Activated CD4-positive, alpha-beta memory T cell treated with anti-CD3 and anti-CD28 coated beads for 36 hours (primary cell): Measurements from ENCODE around the gene LTBR. TPM values are rescaled to one million over a fixed set of nuclear protein-coding genes. Genes with fewer than 3 reads are reported as not detected.

Source experiments
- CTCF ChIA-PET: fragments of 350-600 bp; sonication (Branson Sonifier 250); formaldehyde crosslinking; loops from one replicate; lab custom pipeline; 2021; ENCODE audit warnings: antibody characterized with exemption, inconsistent platforms; lab: Charles Lee
- POLR2A ChIA-PET: fragments of 350-600 bp; sonication (Branson Sonifier 250); formaldehyde crosslinking; loops from one replicate; lab custom pipeline; 2021; ENCODE audit warnings: antibody characterized with exemption; lab: Charles Lee
- DNase-seq: peaks from one replicate; pipeline ENCODE4 v3.0.0-alpha.2; 2020
- H3K27ac Mint-ChIP-seq: one replicate; pipeline ENCODE4 v1.8.0; 2021; ENCODE audit warnings: mixed read lengths
- H3K27me3 Mint-ChIP-seq: one replicate; pipeline ENCODE4 v1.8.0; 2021; ENCODE audit warnings: mixed read lengths
- H3K36me3 Mint-ChIP-seq: one replicate; pipeline ENCODE4 v1.8.0; 2021; ENCODE audit warnings: mixed read lengths
- H3K4me1 Mint-ChIP-seq: one replicate; pipeline ENCODE4 v1.8.0; 2021; ENCODE audit warnings: low read depth, mixed read lengths
- H3K4me3 Mint-ChIP-seq: one replicate; pipeline ENCODE4 v1.8.0; 2021; ENCODE audit warnings: mild to moderate bottlenecking, mixed read lengths
- H3K9me3 Mint-ChIP-seq: one replicate; pipeline ENCODE4 v1.8.0; 2021; ENCODE audit warnings: mixed read lengths
- intact Hi-C: fragments of 100-400 bp; cut with micrococcal nuclease; formaldehyde crosslinking; loops from one replicate; pipeline ENCODE4 v1.15.1; 2023
- total RNA-seq, 2 experiments: library from RNA; stranded (reverse); gene quantifications; one replicate each; pipeline ENCODE4 v1.2.3, GENCODE V29; 2021

Gene LTBR
- total RNA-seq, 2 experiments from 2014 or later = 1.5 to 1.9 TPM

- H3K4me1 Mint-ChIP-seq = no peaks in the 10 kb centered on the region
- H3K36me3 Mint-ChIP-seq = no peaks in the 10 kb centered on the region
- no peak overlapping the region for H3K4me3 Mint-ChIP-seq
- CTCF ChIA-PET = no interaction called here
- no peaks in the 10 kb centered on the region for H3K27me3 Mint-ChIP-seq
- no peaks in the 10 kb centered on the region for H3K9me3 Mint-ChIP-seq
- no peak for DNase-seq
- intact Hi-C loops = no loop called here
- H3K27ac Mint-ChIP-seq = no peak overlapping the region
- POLR2A ChIA-PET = no interaction called here
These were observed 9.1 kb downstream of the LTBR start for GRCh38 chr12:6393109-6393508.

- ChIA-PET POLR2A (no interaction called here), CTCF (no interaction called here)
- no peak for DNase-seq
- Mint-ChIP-seq H3K36me3 (no peaks in the 10 kb centered on the region), H3K4me1 (no peaks in the 10 kb centered on the region), H3K27ac (no peak overlapping the region), H3K9me3 (no peaks in the 10 kb centered on the region), H3K4me3 (no peak overlapping the region), H3K27me3 (no peaks in the 10 kb centered on the region)
- intact Hi-C loops = no loop called here
These were observed 10.4 kb downstream of the LTBR start for GRCh38 chr12:6394398-6394797.

- no peaks in the 10 kb centered on the region for H3K36me3 Mint-ChIP-seq
- H3K9me3 Mint-ChIP-seq = no peaks in the 10 kb centered on the region
- ChIA-PET CTCF (interaction anchor here (1.5 kb wide), 1 partner anchor 28 kb away, joined by 4 read pairs; no protein-coding TSS in a partner anchor), POLR2A (no interaction called here)
- intact Hi-C loops = no loop called here
- H3K4me3 Mint-ChIP-seq = no peak overlapping the region
- no peaks in the 10 kb centered on the region for H3K27me3 Mint-ChIP-seq
- H3K27ac Mint-ChIP-seq = no peak overlapping the region
- no peak for DNase-seq
- H3K4me1 Mint-ChIP-seq = no peaks in the 10 kb centered on the region
These were observed 12.1 kb downstream of the LTBR start for GRCh38 chr12:6396031-6396430.

GRCh38 chr12:6399884-6400644, 16.1 kb downstream of the LTBR start:
- intact Hi-C loops = no loop called here
- H3K4me1 Mint-ChIP-seq = no peaks in the 10 kb centered on the region
- peaks cover 4% of the 10 kb centered on the region for H3K27me3 Mint-ChIP-seq
- no peaks in the 10 kb centered on the region for H3K36me3 Mint-ChIP-seq
- no peaks in the 10 kb centered on the region for H3K9me3 Mint-ChIP-seq
- no peak overlapping the region for H3K27ac Mint-ChIP-seq
- POLR2A ChIA-PET = no interaction called here
- CTCF ChIA-PET = no interaction called here
- DNase-seq = no peak
- no peak overlapping the region for H3K4me3 Mint-ChIP-seq

- no peaks in the 10 kb centered on the region for H3K36me3 Mint-ChIP-seq
- no peaks in the 10 kb centered on the region for H3K4me1 Mint-ChIP-seq
- POLR2A ChIA-PET = no interaction called here
- no peak overlapping the region for H3K4me3 Mint-ChIP-seq
- H3K27me3 Mint-ChIP-seq = peaks cover 7% of the 10 kb centered on the region
- intact Hi-C loops = no loop called here
- CTCF ChIA-PET = no interaction called here
- DNase-seq = no peak
- no peak overlapping the region for H3K27ac Mint-ChIP-seq
- H3K9me3 Mint-ChIP-seq = no peaks in the 10 kb centered on the region
These were observed 20.4 kb downstream of the LTBR start for GRCh38 chr12:6404390-6404789.

GRCh38 chr12:6405963-6406362, 22.0 kb downstream of the LTBR start:
- Mint-ChIP-seq H3K27me3 (peaks cover 7% of the 10 kb centered on the region), H3K9me3 (no peaks in the 10 kb centered on the region), H3K4me1 (no peaks in the 10 kb centered on the region), H3K36me3 (no peaks in the 10 kb centered on the region), H3K27ac (no peak overlapping the region), H3K4me3 (no peak overlapping the region)
- no peak for DNase-seq
- ChIA-PET CTCF (interaction anchor here (0.6 kb wide), 1 partner anchor 111 kb away, joined by 3 read pairs; no protein-coding TSS in a partner anchor), POLR2A (no interaction called here)
- intact Hi-C loops = no loop called here

GRCh38 chr12:6407236-6407954, 23.4 kb downstream of the LTBR start:
- CTCF ChIA-PET = no interaction called here

GRCh38 chr12:6416596-6416995, 32.6 kb downstream of the LTBR start:
- CTCF ChIA-PET = interaction anchor here (0.7 kb wide), 1 partner anchor 48 kb away, joined by 5 read pairs; no protein-coding TSS in a partner anchor
- Mint-ChIP-seq H3K4me1 (peaks cover 8% of the 10 kb centered on the region), H3K36me3 (no peaks in the 10 kb centered on the region), H3K9me3 (no peaks in the 10 kb centered on the region), H3K4me3 (no peak overlapping the region), H3K27me3 (no peaks in the 10 kb centered on the region), H3K27ac (no peak overlapping the region)
- peak; percentile 39 for DNase-seq
- POLR2A ChIA-PET = no interaction called here
- intact Hi-C loops = no loop called here

More at GRCh38 chr12:6407236-6407954, 23.4 kb downstream of the LTBR start:
- POLR2A ChIA-PET = no interaction called here
- no peaks in the 10 kb centered on the region for H3K4me1 Mint-ChIP-seq
- DNase-seq = no peak
- no peaks in the 10 kb centered on the region for H3K9me3 Mint-ChIP-seq
- no peak overlapping the region for H3K4me3 Mint-ChIP-seq
- no peak overlapping the region for H3K27ac Mint-ChIP-seq
- H3K36me3 Mint-ChIP-seq = no peaks in the 10 kb centered on the region
- intact Hi-C loops = no loop called here
- H3K27me3 Mint-ChIP-seq = peaks cover 7% of the 10 kb centered on the region

- CTCF ChIA-PET = interaction anchor here (1.7 kb wide), 1 partner anchor 47 kb away, joined by 4 read pairs; no protein-coding TSS in a partner anchor
- H3K9me3 Mint-ChIP-seq = no peaks in the 10 kb centered on the region
- intact Hi-C loops = no loop called here
- POLR2A ChIA-PET = no interaction called here
- peaks cover 14% of the 10 kb centered on the region for H3K4me1 Mint-ChIP-seq
- no peak overlapping the region for H3K4me3 Mint-ChIP-seq
- H3K36me3 Mint-ChIP-seq = no peaks in the 10 kb centered on the region
- peaks cover 3% of the 10 kb centered on the region for H3K27me3 Mint-ChIP-seq
- no peak for DNase-seq
- H3K27ac Mint-ChIP-seq = no peak overlapping the region
These were observed 34.8 kb downstream of the LTBR start for GRCh38 chr12:6418796-6419195.

GRCh38 chr12:6420364-6420763, 36.4 kb downstream of the LTBR start:
- ChIA-PET CTCF (interaction anchor here (0.6 to 1.2 kb wide), 3 partner anchors 23 to 45 kb away, joined by 3 to 5 read pairs (median 3); no protein-coding TSS in a partner anchor), POLR2A (no interaction called here)
- Mint-ChIP-seq H3K27ac (no peak overlapping the region), H3K9me3 (no peaks in the 10 kb centered on the region), H3K4me1 (peaks cover 26% of the 10 kb centered on the region), H3K36me3 (no peaks in the 10 kb centered on the region), H3K27me3 (peaks cover 3% of the 10 kb centered on the region), H3K4me3 (no peak overlapping the region)
- intact Hi-C loops = loop anchor here (10.0 kb wide), 1 partner anchor 264 kb away; the partner anchor contains the start of gene ZNF384
- no peak for DNase-seq

GRCh38 chr12:6423267-6424007, 39.5 kb downstream of the LTBR start:
- Mint-ChIP-seq H3K27me3 (peaks cover 3% of the 10 kb centered on the region), H3K36me3 (peaks cover 2% of the 10 kb centered on the region), H3K4me3 (no peak overlapping the region), H3K27ac (peak overlapping the region; percentile 69), H3K9me3 (no peaks in the 10 kb centered on the region), H3K4me1 (peaks cover 43% of the 10 kb centered on the region)
- intact Hi-C loops = loop anchor here (1.0 to 10.0 kb wide), 8 partner anchors 42 to 261 kb away; partner anchors contain the start of genes GAPDH, NCAPD2 and ZNF384
- POLR2A ChIA-PET = interaction anchor here (0.8 to 6.3 kb wide), 7 partner anchors 29 to 135 kb away, joined by 5 to 80 read pairs (median 9); partner anchors contain the start of genes MRPL51, TAPBPL and VAMP1
- CTCF ChIA-PET = interaction anchor here (0.5 to 7.6 kb wide), 27 partner anchors 9 to 144 kb away, joined by 3 to 288 read pairs (median 5); partner anchors contain the start of genes CD27, GAPDH, MRPL51 and NOP2
- DNase-seq = peak; percentile 86
